CD14-positive monocyte (primary cell): ENCODE data around the gene WHRN. TPM values are rescaled to one million over a fixed set of nuclear protein-coding genes. Genes with fewer than 3 reads are reported as not detected.
A peak's percentile ranks its signal among the peaks of the same experiment; 100 is the strongest.

Source experiments
- DNase-seq, 3 donors: peaks; one replicate each; pipeline ENCODE4 v3.0.0-alpha.2; 2011 to 2022
- H2AFZ ChIP-seq: 2 replicates; pipeline ENCODE4 v1.6.0; 2012; ENCODE audit warnings: mild to moderate bottlenecking, low read depth, low read length, inconsistent platforms; ENCODE audit not compliant: insufficient read depth, poor library complexity, severe bottlenecking
- H3K27ac ChIP-seq, 2 donors: 1 replicate in 1 of 2; 2 replicates in 1 of 2; pipeline ENCODE4 v1.5.1; 2012 to 2013; ENCODE audit warnings: low read length in 2 of 2, control low read depth in 1 of 2, inconsistent platforms in 1 of 2, low read depth in 1 of 2, mild to moderate bottlenecking in 1 of 2
- H3K27me3 ChIP-seq, 2 donors: one replicate each; pipeline versions ENCODE4 v1.6.0 to v1.6.1; 2011 to 2013; ENCODE audit warnings: low read length in 2 of 2; ENCODE audit not compliant: control insufficient read depth in 2 of 2, insufficient read depth in 2 of 2
- H3K36me3 ChIP-seq, 2 donors: replicated peaks in 1 of 2; 1 replicate in 1 of 2; 2 replicates in 1 of 2; pipeline versions ENCODE4 v1.5.1 to v1.6.1; 2012 to 2013; ENCODE audit warnings: low read length in 2 of 2, control low read depth in 1 of 2, inconsistent platforms in 1 of 2, mild to moderate bottlenecking in 1 of 2; ENCODE audit not compliant: insufficient read depth in 2 of 2, control insufficient read depth in 1 of 2
- H3K4me1 ChIP-seq, 2 donors: 1 replicate in 1 of 2; 2 replicates in 1 of 2; pipeline versions ENCODE4 v1.5.1 to v1.6.1; 2012 to 2013; ENCODE audit warnings: low read length in 2 of 2, control low read depth in 1 of 2, inconsistent platforms in 1 of 2, mild to moderate bottlenecking in 1 of 2, moderate library complexity in 1 of 2; ENCODE audit not compliant: insufficient read depth in 2 of 2, control insufficient read depth in 1 of 2
- H3K4me2 ChIP-seq: replicated peaks from 2 replicates; pipeline ENCODE3; 2012; ENCODE audit warnings: low read length, moderate library complexity, mild to moderate bottlenecking; ENCODE audit not compliant: poor library complexity, severe bottlenecking; ENCODE audit errors: extremely low read depth
- H3K4me3 ChIP-seq, 3 experiments: fragments of 200-600 bp in 1 of 3; sonication (generic) in 1 of 3; replicated peaks in 1 of 3; 1 replicate in 2 of 3; 2 replicates in 1 of 3; pipeline ENCODE4 v1.5.1; 2011 to 2013; ENCODE audit warnings: low read length in 3 of 3, mild to moderate bottlenecking in 3 of 3, control low read depth in 2 of 3, low read depth in 2 of 3, inconsistent platforms in 1 of 3, moderate library complexity in 1 of 3
- H3K79me2 ChIP-seq: 2 replicates; pipeline ENCODE4 v1.6.0; 2012; ENCODE audit warnings: mild to moderate bottlenecking, control low read depth, inconsistent platforms, low read length, moderate library complexity; ENCODE audit not compliant: insufficient read depth
- H3K9ac ChIP-seq: 2 replicates; pipeline ENCODE4 v1.6.0; 2017; ENCODE audit warnings: low read length, mild to moderate bottlenecking; ENCODE audit not compliant: insufficient read depth, poor library complexity, severe bottlenecking
- H3K9me3 ChIP-seq, 2 donors: replicated peaks in 1 of 2; 1 replicate in 1 of 2; 2 replicates in 1 of 2; pipeline versions ENCODE4 v1.5.1 to v1.6.1; 2012 to 2013; ENCODE audit warnings: low read length in 2 of 2, control low read depth in 1 of 2; ENCODE audit not compliant: control insufficient read depth in 1 of 2, insufficient read depth in 1 of 2
- H4K20me1 ChIP-seq: 2 replicates; pipeline ENCODE4 v1.6.0; 2012; ENCODE audit warnings: mild to moderate bottlenecking, low read length, control low read depth, moderate library complexity; ENCODE audit not compliant: insufficient read depth
- H3K27ac Mint-ChIP-seq, 7 donors: one replicate each; pipeline ENCODE4 v1.8.0; 2020; ENCODE audit warnings: mild to moderate bottlenecking in 7 of 7, mixed read lengths in 7 of 7, moderate library complexity in 6 of 7, inconsistent platforms in 2 of 7
- H3K27me3 Mint-ChIP-seq, 3 donors: one replicate each; pipeline ENCODE4 v1.8.0; 2021 to 2022; ENCODE audit warnings: low read depth in 3 of 3, mild to moderate bottlenecking in 3 of 3, mixed read lengths in 3 of 3, moderate library complexity in 3 of 3, inconsistent platforms in 1 of 3
- H3K36me3 Mint-ChIP-seq, 2 donors: one replicate each; pipeline ENCODE4 v1.8.0; 2020; ENCODE audit warnings: mixed read lengths in 2 of 2, inconsistent platforms in 1 of 2, mild to moderate bottlenecking in 1 of 2
- H3K4me1 Mint-ChIP-seq: one replicate; pipeline ENCODE4 v1.8.0; 2020; ENCODE audit warnings: mild to moderate bottlenecking, mixed read lengths
- H3K4me3 Mint-ChIP-seq, 2 donors: one replicate each; pipeline ENCODE4 v1.8.0; 2020; ENCODE audit warnings: mild to moderate bottlenecking in 2 of 2, mixed read lengths in 2 of 2, moderate library complexity in 1 of 2
- H3K9me3 Mint-ChIP-seq, 7 donors: one replicate each; pipeline ENCODE4 v1.8.0; 2020 to 2022; ENCODE audit warnings: mixed read lengths in 7 of 7, mild to moderate bottlenecking in 6 of 7, moderate library complexity in 6 of 7, inconsistent platforms in 2 of 7
- WGBS: methylation state at CpG from one replicate; pipeline ENCODE4 v1.1.5; 2013; ENCODE audit warnings: missing lambda C conversion rate; ENCODE audit not compliant: insufficient coverage; 5-methylcytosine and 5-hydroxymethylcytosine counted together
- intact Hi-C, 2 donors: fragments of 100-400 bp; cut with micrococcal nuclease; formaldehyde crosslinking; loops; one replicate each; pipeline versions ENCODE4 v1.15.0 to v1.15.1; 2023
- polyA plus RNA-seq, 3 donors: library from polyadenylated mRNA; depleted of rRNA in 1 of 3; unstranded in 2 of 3; stranded (reverse) in 1 of 3; fragments of 300-500 nt in 2 of 3; fragments of >200 nt in 1 of 3; fragmentation: Illumina TruSeq in 2 of 3; gene quantifications; 1 replicate in 2 of 3; 2 replicates in 1 of 3; pipeline ENCODE4 v1.2.3, GENCODE V29; 2012 to 2021
- TF ChIP-seq, protein P1 (sequence below): fragments of 200-600 bp; IDR thresholded peaks from one replicate; pipeline ENCODE4 v1.8.0; 2022; ENCODE audit warnings: antibody characterized with exemption, mild to moderate bottlenecking

The WHRN gene
- polyA plus RNA-seq, 3 donors = 0.13 to 0.59 (median 0.30) TPM

- peaks cover 4 to 16% (median 8%) of the 10 kb centered on the region in 3 donors for H3K27me3 Mint-ChIP-seq
- TF ChIP-seq, protein P1, sequence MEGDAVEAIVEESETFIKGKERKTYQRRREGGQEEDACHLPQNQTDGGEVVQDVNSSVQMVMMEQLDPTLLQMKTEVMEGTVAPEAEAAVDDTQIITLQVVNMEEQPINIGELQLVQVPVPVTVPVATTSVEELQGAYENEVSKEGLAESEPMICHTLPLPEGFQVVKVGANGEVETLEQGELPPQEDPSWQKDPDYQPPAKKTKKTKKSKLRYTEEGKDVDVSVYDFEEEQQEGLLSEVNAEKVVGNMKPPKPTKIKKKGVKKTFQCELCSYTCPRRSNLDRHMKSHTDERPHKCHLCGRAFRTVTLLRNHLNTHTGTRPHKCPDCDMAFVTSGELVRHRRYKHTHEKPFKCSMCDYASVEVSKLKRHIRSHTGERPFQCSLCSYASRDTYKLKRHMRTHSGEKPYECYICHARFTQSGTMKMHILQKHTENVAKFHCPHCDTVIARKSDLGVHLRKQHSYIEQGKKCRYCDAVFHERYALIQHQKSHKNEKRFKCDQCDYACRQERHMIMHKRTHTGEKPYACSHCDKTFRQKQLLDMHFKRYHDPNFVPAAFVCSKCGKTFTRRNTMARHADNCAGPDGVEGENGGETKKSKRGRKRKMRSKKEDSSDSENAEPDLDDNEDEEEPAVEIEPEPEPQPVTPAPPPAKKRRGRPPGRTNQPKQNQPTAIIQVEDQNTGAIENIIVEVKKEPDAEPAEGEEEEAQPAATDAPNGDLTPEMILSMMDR = no peak
- no peaks in the 10 kb centered on the region for H3K36me3 Mint-ChIP-seq
- 100% methylated on average over 1 of the region's 1 CpG for WGBS
- Histone ChIP-seq H3K4me2 (no peak overlapping the region), H3K27ac (no peak overlapping the region), H3K4me1 (no peaks in the 10 kb centered on the region), H3K4me3 (no peak overlapping the region), H3K9me3 (no peaks in the 10 kb centered on the region), H2AFZ (no peak overlapping the region), H3K9ac (no peak overlapping the region), H3K36me3 (no peaks in the 10 kb centered on the region), H3K79me2 (no peaks in the 10 kb centered on the region), H4K20me1 (no peaks in the 10 kb centered on the region), H3K27me3 (no peaks in the 10 kb centered on the region)
- no peak for DNase-seq
- intact Hi-C loops = no loop called here
- H3K9me3 Mint-ChIP-seq = peaks cover 0 to 6% (median 2%) of the 10 kb centered on the region in 7 donors
- no peak overlapping the region for H3K4me3 Mint-ChIP-seq
- H3K27ac Mint-ChIP-seq = peak overlapping the region in 1 of 7 donors; percentile 52
- peaks cover 16% of the 10 kb centered on the region for H3K4me1 Mint-ChIP-seq
These were observed 30.8 kb downstream of the WHRN start for GRCh38 chr9:114474425-114474824.

DNA sequence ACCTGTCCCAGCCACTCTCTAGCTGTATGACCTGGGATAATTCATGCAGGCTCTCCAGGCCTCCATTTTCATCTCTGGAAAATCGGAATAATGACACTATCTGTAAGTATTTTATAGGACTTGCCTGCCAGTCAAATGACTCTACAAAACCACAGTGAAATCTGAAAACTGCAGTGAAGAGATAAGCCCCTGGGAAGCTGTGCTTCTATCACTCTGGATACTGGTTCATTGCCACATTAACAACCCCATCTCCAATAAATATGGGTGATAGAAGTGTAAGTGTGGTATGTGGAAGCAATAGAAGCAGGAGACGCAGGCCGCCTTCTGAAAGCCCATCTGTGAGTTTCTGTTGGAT, 31.8 kb downstream of the WHRN start:
- intact Hi-C loops = no loop called here
- TF ChIP-seq, protein P1 = no peak
- DNase-seq = no peak
- Mint-ChIP-seq H3K4me1 (peaks cover 16% of the 10 kb centered on the region), H3K27me3 (peaks cover 4 to 10% (median 8%) of the 10 kb centered on the region in 3 donors), H3K9me3 (peaks cover 0 to 6% (median 2%) of the 10 kb centered on the region in 7 donors), H3K4me3 (no peak overlapping the region), H3K27ac (no peak overlapping the region), H3K36me3 (no peaks in the 10 kb centered on the region)
- no peak overlapping the region for H3K4me2 ChIP-seq
- H3K4me3 ChIP-seq = no peak overlapping the region
- WGBS = no CpG with 5 or more reads among the region's 3 CpGs
- no peaks in the 10 kb centered on the region for H3K79me2 ChIP-seq
- H3K4me1 ChIP-seq = no peaks in the 10 kb centered on the region
- H3K27me3 ChIP-seq = no peaks in the 10 kb centered on the region
- no peak overlapping the region for H3K27ac ChIP-seq
- H3K9me3 ChIP-seq = no peaks in the 10 kb centered on the region
- H4K20me1 ChIP-seq = no peaks in the 10 kb centered on the region
- no peak overlapping the region for H2AFZ ChIP-seq
- H3K36me3 ChIP-seq = no peaks in the 10 kb centered on the region
- no peak overlapping the region for H3K9ac ChIP-seq
